NCI-H345 treated with DMSO at 0.1 percent for 48 hours (cell line): ENCODE measurements around the gene SNX10.
A peak's percentile ranks its signal among the peaks of the same experiment; 100 is the strongest.

Source experiments
- DNase-seq: peaks from one replicate; lab custom pipeline; 2025; ENCODE audit not compliant: unreplicated experiment; lab: John Stamatoyannopoulos, UW

SNX10 gene

DNA sequence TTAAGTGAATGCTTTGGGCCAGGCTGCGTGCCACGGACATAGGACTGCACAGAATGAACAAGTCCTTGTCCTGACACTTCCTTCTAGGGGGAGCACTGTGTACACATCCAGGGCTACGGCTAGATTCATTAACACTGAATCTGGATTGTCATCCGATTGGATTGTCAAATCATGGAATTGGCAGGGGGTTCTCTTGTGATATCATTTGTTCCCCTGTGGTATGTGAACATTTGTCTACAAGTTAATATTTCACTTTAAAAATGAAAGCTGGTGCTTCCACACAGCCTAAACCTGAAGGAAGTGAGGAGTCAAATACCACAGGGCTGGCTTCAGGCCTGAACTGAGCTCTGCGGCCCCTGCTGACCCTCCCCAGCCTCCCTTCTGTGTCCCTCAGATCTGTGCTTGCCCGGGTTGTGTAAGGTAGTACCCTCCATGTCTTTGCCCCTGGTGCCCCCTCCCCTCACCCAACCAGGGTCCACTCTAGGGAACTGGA is 75.6 kb downstream of the SNX10 start:
- DNase-seq: no peak

DNA sequence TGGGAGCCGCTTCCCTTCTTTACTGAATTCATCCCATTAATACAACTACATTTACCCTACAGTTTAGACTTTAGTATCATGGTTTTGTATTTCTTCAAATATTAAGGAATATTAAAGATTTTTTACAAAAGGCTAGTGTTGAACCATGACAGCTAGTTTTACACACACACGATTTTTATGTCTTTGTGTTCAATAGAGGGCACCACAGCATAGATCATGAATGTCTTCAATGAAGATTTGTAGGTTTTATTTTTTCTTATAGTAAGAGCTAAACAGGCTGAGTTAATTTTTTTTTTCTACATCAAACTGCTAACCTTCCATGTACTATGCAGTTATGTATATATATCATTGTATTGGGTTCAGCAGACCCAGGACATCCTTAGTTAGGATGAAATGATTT is 76.9 kb downstream of the SNX10 start:
- DNase-seq: no peak

DNA sequence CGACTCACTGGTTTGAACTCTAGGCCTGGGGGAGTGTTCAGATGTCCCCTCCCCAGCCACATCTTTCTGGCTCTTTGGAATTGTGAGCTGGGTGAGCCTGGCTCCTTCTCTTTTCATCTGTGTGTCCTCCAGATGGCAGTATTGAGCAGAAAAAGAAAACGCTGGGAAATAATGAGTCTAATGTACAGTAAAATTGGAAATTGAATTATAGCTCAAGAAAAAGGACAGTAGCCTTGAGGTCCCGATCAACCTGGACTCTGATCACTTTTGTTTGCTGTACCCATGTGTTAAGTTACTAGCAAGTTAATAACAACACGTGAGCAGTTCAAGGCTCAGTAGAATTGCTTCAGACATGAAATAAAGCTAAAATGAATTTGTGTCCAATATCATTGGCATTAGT is 77.9 kb downstream of the SNX10 start:
- DNase-seq: peak; percentile 48

DNA sequence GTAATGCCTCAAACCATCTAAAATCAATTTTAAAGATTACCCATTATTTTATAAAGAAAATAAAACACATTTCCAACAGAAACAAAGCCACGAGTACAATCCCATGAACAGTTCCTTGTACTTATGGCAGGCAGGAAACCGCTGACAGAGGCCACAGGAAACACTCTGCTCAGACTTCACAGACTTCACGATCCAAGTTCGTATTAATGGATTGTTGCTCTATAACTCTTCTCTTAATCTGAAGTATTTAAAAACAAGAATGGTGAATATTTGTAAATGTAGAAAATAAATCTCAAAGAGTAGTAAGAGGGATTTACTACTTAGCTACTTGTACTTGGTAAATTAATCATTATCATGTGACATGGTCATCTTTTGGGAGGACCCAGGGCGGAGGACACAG is 78.3 kb downstream of the SNX10 start:
- DNase-seq: no peak

DNA sequence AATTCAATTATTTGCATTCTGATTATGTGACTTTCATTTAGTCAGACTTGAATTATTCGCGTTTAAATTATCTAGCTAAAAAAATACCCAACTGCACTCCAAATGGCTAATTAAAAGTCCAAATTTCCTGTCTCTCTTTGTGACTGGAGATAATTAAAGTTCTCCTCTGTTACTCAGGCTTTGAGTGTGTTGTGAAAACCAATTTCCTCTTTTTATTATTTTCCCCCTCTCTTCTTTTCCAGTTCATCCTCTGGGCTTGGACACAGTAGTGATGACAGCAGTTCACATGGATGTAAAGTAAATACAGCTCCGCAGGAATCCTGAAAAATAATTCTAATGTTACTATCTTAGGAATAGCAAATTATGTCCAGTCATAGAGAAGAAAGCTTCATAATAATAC is 80.6 kb downstream of the SNX10 start:
- no peak for DNase-seq

DNA sequence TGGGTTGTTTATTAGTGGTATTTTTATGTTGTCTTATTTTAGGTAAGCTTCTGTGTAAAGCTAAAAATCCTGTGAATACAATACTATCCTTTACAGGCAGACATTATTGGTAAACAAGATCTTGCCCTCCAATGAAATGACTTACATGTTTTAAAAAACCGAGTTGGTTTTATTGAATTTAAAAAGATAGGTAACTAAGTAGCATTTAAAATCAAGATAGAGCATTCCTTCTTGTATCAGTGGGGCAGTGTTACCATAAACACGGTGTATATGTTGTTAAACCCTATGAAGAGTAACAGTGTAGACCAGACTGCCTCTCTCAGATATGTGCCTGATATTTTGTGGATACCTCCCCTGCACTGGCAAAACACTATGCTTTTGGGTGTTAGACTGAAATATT is 81.0 kb downstream of the SNX10 start:
- DNase-seq: no peak

DNA sequence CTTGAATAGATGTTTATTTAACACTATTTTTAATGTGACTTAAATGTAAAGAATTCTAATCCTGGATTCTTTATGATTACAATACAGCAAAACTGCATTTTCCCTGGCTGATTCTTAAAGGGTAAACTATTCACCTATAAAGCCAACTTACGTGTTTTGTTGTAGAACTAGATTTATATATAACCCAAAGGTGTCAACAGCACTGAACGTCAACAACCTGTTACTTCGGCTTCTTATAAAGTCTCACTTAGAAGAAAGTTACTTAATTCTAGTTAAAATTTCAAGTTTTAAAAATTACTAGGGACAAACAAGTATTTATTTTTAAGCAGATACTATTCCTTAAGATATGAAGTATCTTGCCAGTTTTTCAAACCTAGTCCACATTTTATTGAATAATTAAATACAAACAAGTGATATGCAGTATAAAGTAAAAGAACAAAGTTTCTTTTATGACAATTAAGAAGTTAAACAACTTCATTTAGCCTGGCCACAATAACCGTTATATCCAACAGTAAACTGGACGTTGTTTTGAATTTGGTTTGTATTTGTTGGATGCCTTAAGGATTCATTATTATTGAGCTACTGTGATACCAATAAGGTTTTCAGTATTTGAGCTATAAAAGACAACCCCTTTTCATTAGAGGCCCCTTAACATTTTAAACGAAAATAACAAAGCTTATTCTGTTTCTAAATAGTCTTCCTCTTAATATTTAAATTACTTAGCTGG is 83.1 kb downstream of the SNX10 start:
- DNase-seq: no peak

DNA sequence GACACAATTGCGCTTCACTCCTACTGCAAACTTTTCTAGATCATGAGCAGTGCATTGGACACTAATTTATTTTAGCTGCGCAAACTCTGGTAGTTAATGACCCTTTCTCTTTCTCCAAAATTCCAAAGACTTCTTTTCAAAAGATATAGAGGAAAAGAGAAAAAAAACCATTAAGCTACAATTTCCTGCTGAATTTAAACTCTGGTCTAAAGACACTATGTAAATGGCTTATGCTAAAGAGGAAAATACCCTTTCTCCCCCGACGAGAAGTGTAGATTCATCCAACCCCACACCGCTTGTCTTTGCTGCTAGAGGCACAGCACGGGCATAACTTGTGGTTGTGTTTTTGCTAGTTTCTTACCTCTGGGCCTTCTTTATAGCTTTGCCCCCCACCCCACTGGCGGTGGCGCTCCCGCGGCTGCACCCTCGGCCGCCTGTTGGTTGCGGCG is 84.1 kb downstream of the SNX10 start:
- peak; percentile 61 for DNase-seq

DNA sequence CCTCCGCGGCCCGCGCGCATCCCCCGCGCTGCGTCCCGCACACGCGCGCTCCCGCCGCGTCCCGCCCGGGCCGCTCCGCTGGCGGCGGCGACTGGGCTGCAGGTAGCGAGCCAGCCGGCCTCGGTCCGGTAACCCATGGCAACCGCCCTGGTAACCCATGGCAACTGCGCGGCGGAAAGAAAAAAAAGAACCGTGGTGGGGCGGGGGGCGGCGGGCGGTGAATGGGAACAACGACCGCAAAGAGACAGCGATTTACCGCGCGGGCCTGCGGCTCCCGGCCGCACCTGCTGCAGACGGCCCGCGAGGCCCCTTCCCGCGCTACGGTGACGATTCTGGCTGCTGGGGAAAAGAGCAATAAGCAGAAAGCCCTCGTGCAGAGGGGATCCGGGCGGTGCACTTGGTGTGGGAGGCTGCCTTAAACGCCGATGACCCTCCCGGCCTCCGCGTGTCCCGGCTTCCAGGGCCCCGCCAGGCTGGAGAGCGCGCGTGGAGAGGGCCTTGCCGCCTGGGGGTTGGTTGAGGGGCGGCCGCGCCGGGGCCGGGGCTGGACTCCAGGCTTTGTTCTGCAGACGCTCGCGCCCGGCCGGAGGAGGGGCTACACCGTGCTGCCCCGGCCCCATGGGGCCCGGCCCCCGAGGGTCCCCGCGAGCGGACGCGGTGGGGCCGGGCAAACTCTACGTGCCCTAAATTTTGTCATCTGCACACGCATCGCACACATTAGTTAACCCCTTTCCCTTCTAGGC is 84.7 kb downstream of the SNX10 start:
- peak; percentile 60 for DNase-seq

DNA sequence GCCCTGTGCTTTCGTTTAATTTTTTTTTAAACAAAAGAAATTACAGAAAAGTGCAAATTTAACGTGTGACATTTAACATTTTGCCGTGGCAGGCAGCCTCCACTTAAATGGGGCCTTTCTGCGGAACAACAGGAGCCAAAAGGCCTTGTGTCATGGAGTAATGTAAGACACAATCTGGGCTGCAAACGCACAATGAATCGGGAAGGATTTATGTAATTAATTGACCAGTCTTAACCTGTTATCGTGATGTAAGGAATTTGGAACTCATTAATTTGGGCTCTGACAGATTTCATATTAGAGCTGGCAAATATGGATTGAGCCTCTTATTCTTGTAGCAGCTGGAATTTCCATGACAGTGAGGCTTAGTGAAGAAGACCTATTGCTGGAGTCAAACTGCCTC is 86.4 kb downstream of the SNX10 start:
- no peak for DNase-seq

DNA sequence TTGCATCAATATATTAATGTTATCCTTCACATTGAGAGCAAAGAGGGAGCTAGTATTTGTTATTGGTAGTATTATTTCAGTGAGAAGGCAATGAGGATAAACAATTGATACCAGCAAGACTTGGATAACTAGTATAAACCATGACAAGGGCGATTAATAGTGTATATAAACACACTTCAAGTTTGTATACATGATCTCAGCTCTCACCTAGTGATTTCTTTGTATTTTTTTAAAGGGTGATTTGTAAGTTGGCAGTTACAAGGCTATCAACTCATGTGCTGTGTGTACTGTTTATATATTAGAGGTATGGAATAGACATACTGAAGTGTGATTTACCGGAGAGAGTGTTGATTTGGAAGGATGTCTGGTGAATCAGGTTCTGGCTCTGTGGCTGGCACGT is 88.0 kb downstream of the SNX10 start:
- peak; percentile 69 for DNase-seq

DNA sequence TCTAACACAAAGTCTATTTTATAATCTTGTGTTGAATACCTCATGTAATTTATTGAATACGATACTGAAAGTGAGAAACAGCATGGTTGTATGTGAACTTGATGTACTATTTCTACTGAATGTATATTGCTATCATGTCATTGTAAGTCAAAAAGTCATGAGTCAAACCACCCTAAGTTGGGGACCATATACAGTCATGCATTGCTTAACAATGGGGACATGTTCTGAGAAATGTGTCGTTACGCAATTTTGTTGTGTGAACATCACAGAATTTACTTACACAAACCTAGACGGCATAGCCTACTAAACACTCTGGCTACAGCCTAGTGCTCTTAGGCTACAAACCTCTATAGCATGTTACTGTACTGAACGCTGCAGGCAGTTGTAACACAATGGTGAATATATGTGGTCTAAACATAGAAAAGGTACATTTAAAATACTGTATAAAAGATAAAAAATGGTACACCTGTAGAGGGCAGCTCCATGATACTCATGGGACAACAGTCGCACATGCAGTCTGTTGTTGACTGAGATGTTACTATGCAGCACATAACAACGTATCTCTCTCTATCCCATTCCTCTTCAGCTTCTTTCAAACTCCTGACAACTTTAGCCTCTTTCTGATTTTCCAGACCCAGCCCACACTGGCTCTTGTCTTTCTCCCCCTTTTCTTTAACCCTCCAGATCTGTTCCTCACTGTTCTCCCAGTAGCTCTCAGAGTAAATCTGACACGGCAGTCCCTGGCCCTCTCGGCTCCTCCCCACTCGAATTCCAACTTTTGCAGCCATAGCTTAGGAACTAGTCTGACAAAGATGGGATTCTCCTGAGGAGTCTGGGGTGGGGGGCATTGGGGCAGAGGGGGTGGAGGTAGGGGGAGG is 90.1 kb downstream of the SNX10 start:
- no peak for DNase-seq

DNA sequence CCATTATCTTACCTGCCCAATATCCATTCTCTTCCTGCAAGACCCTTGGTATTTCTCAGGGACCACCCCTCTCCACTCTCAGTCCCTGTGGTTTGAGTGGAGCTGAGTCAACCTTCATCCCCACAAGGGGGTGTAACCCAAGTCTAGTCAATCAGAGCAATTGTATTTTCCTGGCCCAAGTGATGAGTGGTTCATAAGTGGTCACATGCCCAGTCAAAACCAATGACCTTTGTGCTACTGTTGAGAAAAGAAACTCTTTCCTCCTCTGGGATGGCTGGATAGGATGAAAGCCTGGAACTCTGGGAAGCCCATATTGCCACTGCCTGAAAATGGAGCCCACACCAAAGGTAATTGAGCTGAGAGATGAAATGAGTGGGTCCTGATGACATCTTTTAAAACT is 93.6 kb downstream of the SNX10 start:
- no peak for DNase-seq

DNA sequence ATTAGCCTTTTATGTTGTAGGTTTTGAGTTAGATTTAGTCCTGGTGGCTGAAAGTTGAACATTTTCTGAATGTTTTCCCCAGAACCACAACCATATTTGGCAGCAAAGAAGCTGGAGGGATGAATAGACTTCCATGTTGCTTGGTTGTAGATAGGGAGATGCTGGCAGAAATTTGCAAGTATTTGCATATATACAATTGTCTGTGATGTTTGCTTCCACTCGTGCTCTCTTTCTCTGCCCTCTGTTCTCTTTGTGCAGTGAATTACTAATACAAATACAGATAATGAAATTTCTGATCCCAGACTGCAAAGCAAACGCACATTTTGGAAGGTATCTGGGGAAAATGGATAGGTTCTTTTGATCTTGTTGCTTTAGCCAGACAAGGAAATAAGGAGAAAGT is 96.1 kb downstream of the SNX10 start:
- no peak for DNase-seq

DNA sequence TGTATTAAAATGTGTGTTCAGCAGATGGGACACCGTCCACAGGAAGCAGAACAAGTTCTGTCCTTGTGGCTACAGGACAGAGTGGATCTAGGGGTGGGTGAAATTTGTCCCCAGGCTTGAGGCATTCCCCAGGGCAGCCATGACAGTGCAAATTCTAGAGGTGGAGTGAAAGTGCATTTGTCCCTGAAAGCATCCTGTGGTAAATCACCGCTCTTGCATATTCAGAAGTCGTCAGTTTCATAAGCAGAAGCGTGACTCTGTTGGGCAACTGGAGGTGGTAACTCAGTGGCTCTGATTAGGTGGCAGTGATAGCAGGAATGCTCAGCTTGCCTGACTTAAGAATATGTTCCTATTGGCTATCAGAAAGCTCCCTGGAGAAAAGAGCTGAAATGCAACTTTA is 96.6 kb downstream of the SNX10 start:
- no peak for DNase-seq

DNA sequence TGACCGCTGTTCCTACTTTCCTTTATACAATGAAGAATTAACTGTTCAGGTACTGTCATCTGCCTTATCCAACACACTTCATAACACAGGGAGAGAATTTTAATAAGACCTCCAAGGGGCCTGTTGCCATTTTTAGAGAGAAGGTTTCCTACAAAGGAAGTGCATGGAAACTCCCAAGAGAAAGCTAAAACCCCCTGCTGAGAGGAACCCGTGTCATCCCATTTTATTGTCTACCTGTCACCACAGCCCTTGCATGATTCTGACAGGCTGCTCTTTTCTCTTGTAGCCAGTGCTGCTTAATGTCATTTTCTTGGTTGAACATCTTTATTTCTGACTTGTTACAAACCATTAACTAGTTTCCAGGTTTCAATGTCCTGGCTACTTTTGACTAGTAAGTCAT is 98.4 kb downstream of the SNX10 start:
- DNase-seq: no peak

DNA sequence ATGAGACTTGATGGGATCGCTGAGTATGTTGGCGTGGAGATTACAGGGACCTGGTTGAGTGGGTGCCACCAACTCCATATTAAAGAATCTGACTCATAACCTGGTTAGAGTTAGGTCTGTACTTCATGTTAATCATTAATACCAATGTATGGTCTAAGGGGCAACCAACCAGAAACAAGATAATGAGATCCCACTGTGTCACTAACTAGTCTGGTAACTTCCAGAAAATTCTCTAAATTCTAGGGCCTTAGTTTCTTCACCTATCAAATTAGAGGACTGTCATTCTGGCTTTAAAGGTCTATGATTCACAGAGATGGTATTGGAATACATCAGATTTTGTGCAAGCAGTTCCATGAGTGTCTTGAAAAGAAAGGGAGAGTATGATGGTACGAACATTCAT is 102.2 kb downstream of the SNX10 start:
- DNase-seq: no peak

DNA sequence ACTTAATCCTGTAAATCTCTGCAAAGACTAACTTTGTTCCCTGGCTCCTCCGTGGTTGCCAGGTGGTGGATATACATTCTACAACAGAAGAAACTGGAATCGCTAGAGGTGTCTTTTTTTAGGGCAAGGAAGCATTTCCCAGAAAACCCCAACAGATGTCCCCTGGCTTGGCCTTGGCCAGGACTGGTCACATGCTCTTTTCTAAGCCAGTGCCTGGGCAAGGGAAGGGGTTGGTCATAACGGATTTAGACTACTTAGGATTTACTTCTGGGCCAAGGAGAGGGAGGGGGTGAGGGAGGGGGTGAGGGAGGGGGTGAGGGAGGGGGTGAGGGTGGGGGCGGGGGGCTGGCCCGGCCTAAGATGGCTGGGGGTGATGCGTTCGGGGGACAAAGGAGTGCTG is 105.7 kb downstream of the SNX10 start:
- no peak for DNase-seq

DNA sequence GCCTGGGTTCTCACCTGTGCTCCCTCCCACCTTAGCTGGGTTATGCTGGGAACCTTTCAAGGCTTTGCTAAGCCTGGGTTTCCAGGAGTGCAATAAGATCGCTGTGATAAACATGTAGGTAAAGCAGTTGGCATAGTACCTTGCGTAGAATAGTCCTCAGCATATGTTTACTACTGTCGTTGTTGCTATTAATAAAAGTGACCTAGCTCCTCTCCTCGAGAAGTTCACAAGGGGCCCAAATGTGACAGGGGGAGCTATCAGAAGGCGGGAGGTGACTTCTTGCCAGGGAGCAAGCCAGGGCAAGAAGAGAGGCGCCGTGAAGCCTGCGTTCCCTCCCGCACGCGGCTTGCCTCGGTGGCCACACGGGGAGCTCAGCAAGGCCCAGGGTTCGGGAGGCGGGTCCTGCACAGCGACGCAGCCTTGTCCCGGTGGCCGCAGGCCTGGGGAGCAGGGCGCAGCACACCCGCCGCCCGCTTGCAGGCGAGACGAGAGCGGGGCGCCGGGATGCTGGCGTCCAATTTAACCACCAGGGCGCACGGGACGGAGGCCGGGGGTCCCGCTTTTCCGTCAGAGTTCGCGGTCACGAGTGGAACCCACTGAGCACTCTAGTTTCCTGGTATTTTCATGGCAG is 106.2 kb downstream of the SNX10 start:
- DNase-seq: no peak

DNA sequence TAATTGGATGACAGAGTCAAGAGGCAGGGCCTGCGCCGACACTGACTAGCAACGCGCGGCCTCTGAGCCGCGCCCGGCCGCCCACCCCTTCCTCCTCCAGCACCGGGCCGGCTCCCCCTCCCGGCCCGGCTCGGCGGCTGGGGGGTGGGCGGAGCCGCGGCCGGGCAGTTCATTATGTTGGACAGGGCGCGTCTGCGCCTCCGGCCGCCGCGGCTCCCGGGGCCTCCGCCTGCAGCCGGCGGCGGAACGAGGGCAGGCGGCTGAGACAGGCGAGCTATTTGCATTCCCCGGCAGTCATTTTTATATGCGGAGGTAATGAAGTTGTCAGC is 106.7 kb downstream of the SNX10 start:
- peak; percentile 29 for DNase-seq
